GM19025 (cell line): ENCODE measurements around the gene KRTAP4-1.
"Not testable (repeated sequence)": the region's sequence is repeated elsewhere in the genome, so short reads cannot be mapped to it uniquely, and the experiment has no call there.

Experiments used
- ATAC-seq: cut with Tn5 transposase; IDR thresholded peaks from one replicate; pipeline ENCODE4 v1.9.1; 2021; ENCODE audit warnings: mild to moderate bottlenecking, low read depth, moderate library complexity; ENCODE audit not compliant: unreplicated experiment

Gene KRTAP4-1

GRCh38 chr17:41176744-41177387 is 7.8 kb downstream of the KRTAP4-1 start:
- no peak for ATAC-seq

- no peak for ATAC-seq
Observed at GRCh38 chr17:41171886-41172285, 12.8 kb downstream of the KRTAP4-1 start.

- ATAC-seq = no peak
Observed at GRCh38 chr17:41168121-41168520, 16.6 kb downstream of the KRTAP4-1 start, which contains the start of gene KRTAP4-3. Gene KRTAP4-3, minus strand, starts transcription at chr17:41168221. Its CDS starts 49 bp downstream, at chr17:41168172.

- ATAC-seq = no peak
Observed at GRCh38 chr17:41167561-41167960, 17.1 kb downstream of the KRTAP4-1 start.

- no peak for ATAC-seq
Observed at GRCh38 chr17:41163828-41164227, 20.9 kb downstream of the KRTAP4-1 start.

GRCh38 chr17:41160648-41161047 is 24.1 kb downstream of the KRTAP4-1 start, which contains the start of gene KRTAP4-4:
Gene KRTAP4-4, minus strand, starts transcription at chr17:41160748. Its CDS starts 57 bp downstream, at chr17:41160691.
- no peak for ATAC-seq

- not testable (repeated sequence) for ATAC-seq
Observed at GRCh38 chr17:41160190-41160589, 24.5 kb downstream of the KRTAP4-1 start.

- no peak for ATAC-seq
Observed at GRCh38 chr17:41153856-41154255, 30.9 kb downstream of the KRTAP4-1 start.

- ATAC-seq = no peak
Observed at GRCh38 chr17:41151525-41151924, 33.2 kb downstream of the KRTAP4-1 start.

GRCh38 chr17:41150026-41150425 is 34.7 kb downstream of the KRTAP4-1 start:
- no peak for ATAC-seq

GRCh38 chr17:41149652-41149985 is 35.1 kb downstream of the KRTAP4-1 start, which contains the start of gene KRTAP4-5:
Gene KRTAP4-5, minus strand, starts transcription at chr17:41149825. Its CDS starts 58 bp downstream, at chr17:41149767.
- no peak for ATAC-seq

GRCh38 chr17:41148971-41149651 is 35.6 kb downstream of the KRTAP4-1 start:
- not testable (repeated sequence) for ATAC-seq

- no peak for ATAC-seq
Observed at GRCh38 chr17:41147531-41148204, 37.0 kb downstream of the KRTAP4-1 start.

GRCh38 chr17:41145261-41145660 is 39.5 kb downstream of the KRTAP4-1 start:
- ATAC-seq = no peak

- ATAC-seq = no peak
Observed at GRCh38 chr17:41144846-41145245, 39.9 kb downstream of the KRTAP4-1 start.

GRCh38 chr17:41141361-41141760 is 43.4 kb downstream of the KRTAP4-1 start:
- no peak for ATAC-seq

- ATAC-seq = no peak
Observed at GRCh38 chr17:41140360-41141131, 44.2 kb downstream of the KRTAP4-1 start, which contains the start of gene KRTAP4-6. Gene KRTAP4-6, minus strand, starts transcription at chr17:41140544. Its CDS starts 57 bp downstream, at chr17:41140487.

GRCh38 chr17:41139865-41140264 is 44.8 kb downstream of the KRTAP4-1 start:
- ATAC-seq = not testable (repeated sequence)
